ENCODE measurements around the gene KIAA1958.

Gene KIAA1958

DNA sequence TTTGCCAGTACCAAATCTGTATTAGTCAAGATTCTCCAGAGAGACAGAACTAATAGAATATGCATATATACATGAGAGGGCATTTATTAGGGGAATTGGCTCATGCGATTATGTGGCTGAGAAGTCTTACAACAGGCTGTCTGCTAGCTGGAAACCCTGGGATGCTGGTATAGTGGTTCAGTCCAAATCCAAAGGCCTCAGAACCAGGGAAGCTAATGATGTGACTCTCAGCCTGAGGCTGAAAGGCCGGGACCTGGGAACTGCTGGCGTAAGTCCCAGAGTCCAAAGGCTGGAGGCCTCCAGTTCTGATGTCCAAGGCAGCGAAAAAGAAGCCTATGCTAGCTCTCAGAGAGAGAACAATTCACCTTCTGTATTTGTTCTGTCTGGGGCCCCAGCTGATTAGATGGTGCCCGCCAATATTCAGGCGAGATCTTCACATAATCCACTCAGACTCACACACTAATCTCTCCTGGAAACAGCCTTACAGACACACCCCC lies 84.1 kb downstream of the KIAA1958 start:
- H2BK5ac ChIP-seq (ENCODE audit: low read depth, low read length, poor library complexity, severe bottlenecking), result no peak overlapping the region
- no peak overlapping the region for H3K9ac ChIP-seq (ENCODE audit: low read length)
- no peak overlapping the region for H3K4ac ChIP-seq (ENCODE audit: low read depth in 1 of 2, low read length in 2 of 2)
- no peaks in the 10 kb centered on the region for H3K27me3 ChIP-seq (ENCODE audit: control insufficient read depth in 1 of 2, insufficient read depth in 1 of 2, low read length in 2 of 2)
- no peak overlapping the region for H3K4me2 ChIP-seq (ENCODE audit: low read length, poor library complexity, severe bottlenecking)
- H2AFZ ChIP-seq (ENCODE audit: low read depth, low read length), result no peak overlapping the region
- no peak overlapping the region for H2BK120ac ChIP-seq (ENCODE audit: low read depth, low read length)
- no peak overlapping the region for H2BK15ac ChIP-seq (ENCODE audit: low read depth, poor library complexity, severe bottlenecking)
- no peak overlapping the region for H3K27ac ChIP-seq (ENCODE audit: low read length, poor library complexity, severe bottlenecking)
- 95% methylated on average over 6 of the region's 6 CpGs for WGBS
- no peak overlapping the region for H4K8ac ChIP-seq (ENCODE audit: low read length)
- peaks cover 29% of the 10 kb centered on the region for H3K79me1 ChIP-seq (replicated peaks; ENCODE audit: low read length, poor library complexity, severe bottlenecking)
- H3K23ac ChIP-seq (ENCODE audit: low read length in 2 of 2), result no peak overlapping the region
- no peak overlapping the region for H4K91ac ChIP-seq (ENCODE audit: low read length)
- DNase-seq, result no peak
- H3K14ac ChIP-seq (ENCODE audit: low read length in 2 of 2), result no peak overlapping the region
- H3K36me3 ChIP-seq (ENCODE audit: control insufficient read depth in 1 of 2, insufficient read depth in 2 of 2, low read depth in 1 of 2, low read length in 2 of 2), result peaks cover 0 to 9% of the 10 kb centered on the region in 2 experiments
- no peaks in the 10 kb centered on the region for H3K9me3 ChIP-seq (ENCODE audit: control insufficient read depth, low read length)
- H3K4me1 ChIP-seq (ENCODE audit: control insufficient read depth, insufficient read depth, low read depth, low read length), result peaks cover 3% of the 10 kb centered on the region
- no peak overlapping the region for H2AK5ac ChIP-seq (ENCODE audit: low read length, severe bottlenecking)
- H3K4me3 ChIP-seq (ENCODE audit: insufficient read depth in 1 of 2, low read depth in 1 of 2, low read length in 2 of 2), result no peak overlapping the region
- no peak overlapping the region for H2BK12ac ChIP-seq (ENCODE audit: low read length in 2 of 2)
- H3K18ac ChIP-seq (ENCODE audit: low read depth in 1 of 2, low read length in 2 of 2), result no peak overlapping the region

GRCh38 chr9:112571624-112572355 lies 85.2 kb downstream of the KIAA1958 start:
- 98% methylated on average over 6 of the region's 9 CpGs for WGBS

DNA sequence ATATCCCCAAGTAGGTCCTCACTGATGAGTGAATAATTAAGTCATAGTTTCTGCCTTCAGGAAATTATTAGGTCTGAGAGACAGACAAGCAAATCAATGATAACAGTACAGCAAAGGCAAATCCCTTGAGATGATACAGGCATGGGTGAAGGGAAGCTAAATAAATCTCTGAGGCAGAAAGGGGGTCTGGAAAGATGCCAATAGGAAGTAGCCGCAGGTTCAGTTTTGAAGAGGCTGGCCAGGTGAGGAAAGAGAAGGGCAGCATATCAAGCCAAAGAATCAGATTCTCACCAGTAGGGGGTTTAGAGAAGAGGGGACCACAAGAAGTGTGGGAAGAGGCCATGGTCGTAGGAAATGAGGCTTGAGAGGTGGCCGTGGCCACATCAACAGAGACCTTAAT lies 85.8 kb downstream of the KIAA1958 start:
- H3K18ac ChIP-seq (ENCODE audit: low read depth in 1 of 2, low read length in 2 of 2), result no peak overlapping the region

More at GRCh38 chr9:112571624-112572355, 85.2 kb downstream of the KIAA1958 start:
- Histone ChIP-seq H3K23ac (ENCODE audit: low read length in 2 of 2) (no peak overlapping the region), H3K4ac (ENCODE audit: low read depth in 1 of 2, low read length in 2 of 2) (no peak overlapping the region), H2BK12ac (ENCODE audit: low read length in 2 of 2) (no peak overlapping the region), H3K4me2 (ENCODE audit: low read length, poor library complexity, severe bottlenecking) (no peak overlapping the region), H3K18ac (ENCODE audit: low read depth in 1 of 2, low read length in 2 of 2) (no peak overlapping the region), H3K9ac (ENCODE audit: low read length) (no peak overlapping the region), H2BK120ac (ENCODE audit: low read depth, low read length) (no peak overlapping the region), H4K8ac (ENCODE audit: low read length) (no peak overlapping the region), H4K91ac (ENCODE audit: low read length) (no peak overlapping the region), H2AFZ (ENCODE audit: low read depth, low read length) (no peak overlapping the region), H3K27ac (ENCODE audit: low read length, poor library complexity, severe bottlenecking) (no peak overlapping the region), H2BK15ac (ENCODE audit: low read depth, poor library complexity, severe bottlenecking) (no peak overlapping the region), H2AK5ac (ENCODE audit: low read length, severe bottlenecking) (no peak overlapping the region), H3K4me1 (ENCODE audit: control insufficient read depth, insufficient read depth, low read depth, low read length) (peaks cover 3% of the 10 kb centered on the region), H3K9me3 (ENCODE audit: control insufficient read depth, low read length) (no peaks in the 10 kb centered on the region), H3K4me3 (ENCODE audit: insufficient read depth in 1 of 2, low read depth in 1 of 2, low read length in 2 of 2) (no peak overlapping the region), H3K36me3 (ENCODE audit: control insufficient read depth in 1 of 2, insufficient read depth in 2 of 2, low read depth in 1 of 2, low read length in 2 of 2) (peaks cover 0 to 9% of the 10 kb centered on the region in 2 experiments), H2BK5ac (ENCODE audit: low read depth, low read length, poor library complexity, severe bottlenecking) (no peak overlapping the region), H3K27me3 (ENCODE audit: control insufficient read depth in 1 of 2, insufficient read depth in 1 of 2, low read length in 2 of 2) (no peaks in the 10 kb centered on the region), H3K14ac (ENCODE audit: low read length in 2 of 2) (no peak overlapping the region), H3K79me1 (replicated peaks; ENCODE audit: low read length, poor library complexity, severe bottlenecking) (peaks cover 29% of the 10 kb centered on the region)
- no peak for DNase-seq

DNA sequence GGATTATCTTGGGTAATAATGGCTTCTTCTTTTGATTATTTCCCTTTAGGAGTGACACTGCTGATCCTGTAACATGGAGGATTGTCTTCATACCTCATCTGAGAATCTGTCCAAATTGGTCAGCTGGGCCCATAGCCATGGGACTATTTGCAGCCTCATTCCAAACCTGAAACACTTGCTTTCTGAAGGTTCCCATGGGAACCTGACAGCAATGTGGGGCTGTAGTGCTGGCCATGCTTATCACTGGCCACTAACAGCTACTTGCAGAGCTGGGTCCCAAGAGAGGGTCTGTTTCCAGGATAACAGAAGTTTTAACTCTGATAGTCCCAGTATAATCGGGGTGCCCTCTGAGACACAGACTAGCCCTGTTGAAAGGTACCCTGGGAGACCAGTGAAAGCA lies 87.4 kb downstream of the KIAA1958 start:
- Histone ChIP-seq H3K4me3 (ENCODE audit: insufficient read depth in 1 of 2, low read depth in 1 of 2, low read length in 2 of 2) (no peak overlapping the region), H3K18ac (ENCODE audit: low read depth in 1 of 2, low read length in 2 of 2) (no peak overlapping the region), H2AFZ (ENCODE audit: low read depth, low read length) (no peak overlapping the region), H3K9ac (ENCODE audit: low read length) (no peak overlapping the region), H2AK5ac (ENCODE audit: low read length, severe bottlenecking) (no peak overlapping the region), H2BK12ac (ENCODE audit: low read length in 2 of 2) (no peak overlapping the region), H3K14ac (ENCODE audit: low read length in 2 of 2) (no peak overlapping the region), H3K27ac (ENCODE audit: low read length, poor library complexity, severe bottlenecking) (no peak overlapping the region), H3K79me1 (replicated peaks; ENCODE audit: low read length, poor library complexity, severe bottlenecking) (peaks cover 25% of the 10 kb centered on the region), H4K91ac (ENCODE audit: low read length) (no peak overlapping the region), H3K23ac (ENCODE audit: low read length in 2 of 2) (no peak overlapping the region), H3K36me3 (ENCODE audit: control insufficient read depth in 1 of 2, insufficient read depth in 2 of 2, low read depth in 1 of 2, low read length in 2 of 2) (peaks cover 0 to 9% of the 10 kb centered on the region in 2 experiments), H4K8ac (ENCODE audit: low read length) (no peak overlapping the region), H3K4ac (ENCODE audit: low read depth in 1 of 2, low read length in 2 of 2) (no peak overlapping the region), H3K4me2 (ENCODE audit: low read length, poor library complexity, severe bottlenecking) (no peak overlapping the region), H3K27me3 (ENCODE audit: control insufficient read depth in 1 of 2, insufficient read depth in 1 of 2, low read length in 2 of 2) (no peaks in the 10 kb centered on the region), H2BK15ac (ENCODE audit: low read depth, poor library complexity, severe bottlenecking) (no peak overlapping the region), H2BK120ac (ENCODE audit: low read depth, low read length) (no peak overlapping the region), H3K4me1 (ENCODE audit: control insufficient read depth, insufficient read depth, low read depth, low read length) (peaks cover 3% of the 10 kb centered on the region), H3K9me3 (ENCODE audit: control insufficient read depth, low read length) (no peaks in the 10 kb centered on the region), H2BK5ac (ENCODE audit: low read depth, low read length, poor library complexity, severe bottlenecking) (no peak overlapping the region)
- DNase-seq, result no peak
- WGBS, result 97% methylated on average over 1 of the region's 1 CpG

More for the DNA sequence above, 85.8 kb downstream of the KIAA1958 start:
- H3K23ac ChIP-seq (ENCODE audit: low read length in 2 of 2), result no peak overlapping the region
- H2BK15ac ChIP-seq (ENCODE audit: low read depth, poor library complexity, severe bottlenecking), result no peak overlapping the region
- no peak overlapping the region for H3K14ac ChIP-seq (ENCODE audit: low read length in 2 of 2)
- DNase-seq, result no peak
- H2BK120ac ChIP-seq (ENCODE audit: low read depth, low read length), result no peak overlapping the region
- H4K91ac ChIP-seq (ENCODE audit: low read length), result no peak overlapping the region
- H2BK5ac ChIP-seq (ENCODE audit: low read depth, low read length, poor library complexity, severe bottlenecking), result no peak overlapping the region
- 60% methylated on average over 3 of the region's 3 CpGs for WGBS
- no peak overlapping the region for H3K4me3 ChIP-seq (ENCODE audit: insufficient read depth in 1 of 2, low read depth in 1 of 2, low read length in 2 of 2)
- no peak overlapping the region for H3K27ac ChIP-seq (ENCODE audit: low read length, poor library complexity, severe bottlenecking)
- H3K9me3 ChIP-seq (ENCODE audit: control insufficient read depth, low read length), result no peaks in the 10 kb centered on the region
- H3K4me2 ChIP-seq (ENCODE audit: low read length, poor library complexity, severe bottlenecking), result no peak overlapping the region
- no peak overlapping the region for H3K9ac ChIP-seq (ENCODE audit: low read length)
- H2AFZ ChIP-seq (ENCODE audit: low read depth, low read length), result no peak overlapping the region
- no peak overlapping the region for H2BK12ac ChIP-seq (ENCODE audit: low read length in 2 of 2)
- no peak overlapping the region for H3K4ac ChIP-seq (ENCODE audit: low read depth in 1 of 2, low read length in 2 of 2)
- H4K8ac ChIP-seq (ENCODE audit: low read length), result no peak overlapping the region
- H3K4me1 ChIP-seq (ENCODE audit: control insufficient read depth, insufficient read depth, low read depth, low read length), result peaks cover 3% of the 10 kb centered on the region
- H3K79me1 ChIP-seq (replicated peaks; ENCODE audit: low read length, poor library complexity, severe bottlenecking), result peaks cover 26% of the 10 kb centered on the region
- no peak overlapping the region for H2AK5ac ChIP-seq (ENCODE audit: low read length, severe bottlenecking)
- peaks cover 0 to 9% of the 10 kb centered on the region in 2 experiments for H3K36me3 ChIP-seq (ENCODE audit: control insufficient read depth in 1 of 2, insufficient read depth in 2 of 2, low read depth in 1 of 2, low read length in 2 of 2)
- no peaks in the 10 kb centered on the region for H3K27me3 ChIP-seq (ENCODE audit: control insufficient read depth in 1 of 2, insufficient read depth in 1 of 2, low read length in 2 of 2)

Data from mesenchymal stem cell (in vitro differentiated cells and primary cell).